ENCODE measurements around the gene TNFRSF14.
A peak's percentile ranks its signal among the peaks of the same experiment; 100 is the strongest.

Gene TNFRSF14

GRCh38 chr1:2527556-2527860, 28.7 kb upstream of the TNFRSF14 start:
- TF ChIP-seq CTCF (conservative IDR thresholded peaks at IDR 0.05; ENCODE audit: low read depth, low read length): no peak
- no peak overlapping the region for H3K4me3 ChIP-seq (ENCODE audit: low read depth, low read length)
- DNase-seq (ENCODE audit: low read depth): no peak

- DNase-seq (ENCODE audit: low read depth): no peak
- H3K4me3 ChIP-seq (ENCODE audit: low read depth, low read length): no peak overlapping the region
- no peak for TF ChIP-seq CTCF (conservative IDR thresholded peaks at IDR 0.05; ENCODE audit: low read depth, low read length)
These were observed 28.2 kb upstream of the TNFRSF14 start for GRCh38 chr1:2528016-2528415.

GRCh38 chr1:2528611-2528965, 27.6 kb upstream of the TNFRSF14 start:
- no peak for TF ChIP-seq CTCF (conservative IDR thresholded peaks at IDR 0.05; ENCODE audit: low read depth, low read length)
- no peak for DNase-seq (ENCODE audit: low read depth)
- H3K4me3 ChIP-seq (ENCODE audit: low read depth, low read length): no peak overlapping the region

- DNase-seq (ENCODE audit: low read depth): no peak
- peak; percentile 11 for TF ChIP-seq CTCF (conservative IDR thresholded peaks at IDR 0.05; ENCODE audit: low read depth, low read length)
- no peak overlapping the region for H3K4me3 ChIP-seq (ENCODE audit: low read depth, low read length)
These were observed 27.0 kb upstream of the TNFRSF14 start for GRCh38 chr1:2528966-2529783.

- TF ChIP-seq CTCF (conservative IDR thresholded peaks at IDR 0.05; ENCODE audit: low read depth, low read length): no peak
- DNase-seq (ENCODE audit: low read depth): no peak
- H3K4me3 ChIP-seq (ENCODE audit: low read depth, low read length): no peak within 1 kb of the TSS
These were observed 26.2 kb upstream of the TNFRSF14 start, which contains the start of gene HES5 for GRCh38 chr1:2529784-2530512. HES5 (minus strand) TSS chr1:2530263; CDS start chr1:2530164, 99 bp downstream.

GRCh38 chr1:2530513-2531361, 25.4 kb upstream of the TNFRSF14 start:
- H3K4me3 ChIP-seq (ENCODE audit: low read depth, low read length): no peak overlapping the region
- no peak for TF ChIP-seq CTCF (conservative IDR thresholded peaks at IDR 0.05; ENCODE audit: low read depth, low read length)

More at GRCh38 chr1:2530513-2531361, 25.4 kb upstream of the TNFRSF14 start:
- no peak for DNase-seq (ENCODE audit: low read depth)

All from choroid plexus epithelial cell (primary cell).